Activated T-cell treated with anti-CD3 and anti-CD28 coated beads for 1 hour (primary cell): ENCODE data around the gene CSGALNACT2.

Experiments
- DNase-seq: peaks from one replicate; pipeline ENCODE4 v3.0.0-alpha.2; 2020; ENCODE audit warnings: low read depth

Gene CSGALNACT2

GRCh38 chr10:43111921-43112607 lies 26.2 kb upstream of the CSGALNACT2 start:
- no peak for DNase-seq

GRCh38 chr10:43112608-43112961 lies 25.7 kb upstream of the CSGALNACT2 start:
- DNase-seq = no peak

- no peak for DNase-seq
Observed at GRCh38 chr10:43113201-43114087, 24.8 kb upstream of the CSGALNACT2 start.

GRCh38 chr10:43114088-43114742 lies 24.0 kb upstream of the CSGALNACT2 start:
- DNase-seq = no peak

- no peak for DNase-seq
Observed at GRCh38 chr10:43114743-43115611, 23.3 kb upstream of the CSGALNACT2 start.

GRCh38 chr10:43115881-43116595 lies 22.2 kb upstream of the CSGALNACT2 start:
- no peak for DNase-seq

- DNase-seq = no peak
Observed at GRCh38 chr10:43116596-43116995, 21.6 kb upstream of the CSGALNACT2 start.

- DNase-seq = no peak
Observed at GRCh38 chr10:43117031-43117776, 21.0 kb upstream of the CSGALNACT2 start.

- no peak for DNase-seq
Observed at GRCh38 chr10:43117777-43118583, 20.3 kb upstream of the CSGALNACT2 start.

- DNase-seq = no peak
Observed at GRCh38 chr10:43118631-43119415, 19.4 kb upstream of the CSGALNACT2 start.

GRCh38 chr10:43119416-43120115 lies 18.7 kb upstream of the CSGALNACT2 start:
- DNase-seq = no peak

- DNase-seq = no peak
Observed at GRCh38 chr10:43120116-43120928, 17.9 kb upstream of the CSGALNACT2 start.

- DNase-seq = peak; percentile 22
Observed at GRCh38 chr10:43120929-43121314, 17.3 kb upstream of the CSGALNACT2 start.

- DNase-seq = no peak
Observed at GRCh38 chr10:43121444-43121843, 16.8 kb upstream of the CSGALNACT2 start.

GRCh38 chr10:43122096-43122495 lies 16.1 kb upstream of the CSGALNACT2 start:
- no peak for DNase-seq

- no peak for DNase-seq
Observed at GRCh38 chr10:43122826-43123225, 15.4 kb upstream of the CSGALNACT2 start.

GRCh38 chr10:43123361-43124093 lies 14.7 kb upstream of the CSGALNACT2 start:
- no peak for DNase-seq
